ENCODE data around the gene ARID1B. TPM values are rescaled to one million over a fixed set of nuclear protein-coding genes. Genes with fewer than 3 reads are reported as not detected.
"Not testable (repeated sequence)": the region's sequence is repeated elsewhere in the genome, so short reads cannot be mapped to it uniquely, and the experiment has no call there.

The ARID1B gene
- total RNA-seq, 1 experiment from 2014 or later, result 20.9 TPM

DNA sequence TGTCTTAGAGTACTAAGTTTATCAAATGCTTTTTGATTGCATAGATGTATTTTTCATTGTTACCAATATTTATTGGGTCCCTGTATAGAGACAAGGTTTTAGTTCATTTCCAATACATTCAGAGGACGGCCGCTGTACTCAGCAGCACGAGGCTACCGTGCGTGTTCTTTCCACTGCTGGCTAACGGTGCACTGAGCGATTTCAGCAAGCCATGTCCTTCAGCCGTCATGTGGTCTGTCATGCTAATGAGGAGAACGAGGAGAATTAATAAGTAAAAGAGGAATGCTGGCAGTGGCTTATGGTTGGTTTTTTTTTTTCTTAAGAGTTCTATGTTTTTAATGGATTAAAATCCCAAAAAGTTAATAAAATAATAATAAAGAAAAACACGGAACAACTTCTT is 253.6 kb downstream of the ARID1B start:
- Histone ChIP-seq H3K27me3 (ENCODE audit: control insufficient read depth, insufficient read depth, low read length) (no peaks in the 10 kb centered on the region), H3K4me3 (ENCODE audit: insufficient read depth, low read depth, low read length) (no peak overlapping the region), H3K36me3 (replicated peaks; ENCODE audit: control insufficient read depth, insufficient read depth, low read length) (no peaks in the 10 kb centered on the region)
- no peak for DNase-seq

DNA sequence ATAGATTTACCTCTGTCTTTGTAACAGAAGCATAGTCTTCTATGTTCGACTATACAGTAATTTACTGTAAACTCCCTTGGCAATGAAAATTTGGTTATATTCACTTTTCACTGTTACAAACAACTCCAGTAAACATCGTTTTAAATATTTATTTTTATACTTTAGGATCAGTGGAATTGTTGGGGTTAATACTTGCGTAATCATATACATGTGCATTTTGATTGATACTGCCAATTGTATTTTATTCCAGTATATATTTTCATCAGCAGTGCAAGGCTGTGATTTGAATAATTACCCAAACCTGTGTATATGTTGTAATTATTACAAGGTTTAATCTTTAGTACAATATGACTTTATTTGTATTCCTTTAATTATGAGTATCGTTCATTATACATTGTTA is 255.7 kb downstream of the ARID1B start:
- Histone ChIP-seq H3K27me3 (ENCODE audit: control insufficient read depth, insufficient read depth, low read length) (no peaks in the 10 kb centered on the region), H3K36me3 (replicated peaks; ENCODE audit: control insufficient read depth, insufficient read depth, low read length) (no peaks in the 10 kb centered on the region), H3K4me3 (ENCODE audit: insufficient read depth, low read depth, low read length) (no peak overlapping the region)
- no peak for DNase-seq

DNA sequence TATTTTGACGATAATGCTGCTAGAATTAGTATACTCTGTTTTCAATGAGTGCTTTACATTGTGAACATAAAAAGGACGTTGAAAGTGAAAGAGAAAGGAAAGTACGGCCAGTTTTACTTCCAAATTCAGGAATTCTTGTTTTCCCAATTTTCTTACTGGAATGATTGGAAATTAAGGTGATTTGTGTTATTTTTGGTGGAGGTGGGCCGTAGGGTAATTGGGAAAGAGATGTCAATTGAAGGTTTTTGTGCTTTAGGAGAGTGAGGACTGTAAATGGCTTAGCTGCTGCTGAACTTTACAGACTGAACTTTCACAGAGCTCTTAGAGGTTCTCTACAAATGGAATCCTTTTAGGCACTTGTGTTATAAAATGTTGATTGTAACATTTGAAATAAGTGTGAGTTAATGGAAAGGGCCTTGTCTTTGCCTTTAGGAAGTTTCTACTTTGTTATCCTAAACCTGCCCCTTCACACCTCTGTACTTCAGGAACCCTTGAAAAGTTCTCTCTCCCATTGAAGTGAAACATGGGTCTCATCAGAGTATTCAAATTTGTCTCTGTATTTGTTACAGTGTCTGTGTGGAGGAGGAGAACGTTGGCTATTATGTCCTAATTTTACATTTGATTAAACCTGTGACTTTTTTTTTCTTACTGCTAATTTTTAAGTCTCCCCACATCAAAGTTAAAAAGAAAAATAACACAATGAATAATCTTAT is 256.4 kb downstream of the ARID1B start:
- Histone ChIP-seq H3K36me3 (replicated peaks; ENCODE audit: control insufficient read depth, insufficient read depth, low read length) (no peaks in the 10 kb centered on the region), H3K27me3 (ENCODE audit: control insufficient read depth, insufficient read depth, low read length) (no peaks in the 10 kb centered on the region), H3K4me3 (ENCODE audit: insufficient read depth, low read depth, low read length) (no peak overlapping the region)
- DNase-seq, result no peak

DNA sequence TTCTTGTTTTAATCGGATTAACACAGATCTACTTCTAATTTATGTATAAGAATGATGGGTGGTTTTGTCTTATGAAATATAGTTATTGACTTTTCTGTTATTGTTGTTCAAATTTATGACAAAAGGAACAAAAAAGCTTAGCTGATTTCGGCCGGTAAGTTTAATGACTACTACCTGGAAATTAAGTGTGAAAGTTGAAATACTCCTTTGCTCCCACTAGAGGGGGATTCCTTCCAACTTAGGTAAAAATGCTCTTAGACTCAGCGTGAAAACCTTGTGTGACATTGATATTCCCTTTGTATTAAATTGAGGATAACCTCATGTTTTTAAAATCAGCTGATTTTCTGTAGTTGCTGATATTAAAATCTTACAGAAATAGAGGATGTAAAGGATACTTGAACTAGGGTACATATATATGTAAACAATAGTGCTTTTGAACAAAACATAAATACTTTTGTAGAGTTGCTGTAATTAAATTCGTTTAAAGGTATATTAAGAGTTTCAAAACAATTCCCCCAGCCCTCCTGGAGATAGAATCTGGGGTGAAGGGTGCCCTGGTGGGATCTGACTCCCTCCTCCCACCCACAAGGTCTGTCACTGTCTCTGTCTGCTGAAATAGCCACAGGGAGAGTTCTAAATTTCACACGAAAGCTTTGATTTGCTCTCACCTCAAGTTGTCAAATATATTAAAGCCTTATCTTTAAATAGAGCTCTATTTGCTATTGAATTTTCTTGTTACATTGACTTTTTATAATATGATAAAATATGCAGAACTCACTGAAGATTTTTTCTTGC is 257.5 kb downstream of the ARID1B start:
- no peaks in the 10 kb centered on the region for H3K27me3 ChIP-seq (ENCODE audit: control insufficient read depth, insufficient read depth, low read length)
- no peak overlapping the region for H3K4me3 ChIP-seq (ENCODE audit: insufficient read depth, low read depth, low read length)
- DNase-seq, result peak; percentile 52

DNA sequence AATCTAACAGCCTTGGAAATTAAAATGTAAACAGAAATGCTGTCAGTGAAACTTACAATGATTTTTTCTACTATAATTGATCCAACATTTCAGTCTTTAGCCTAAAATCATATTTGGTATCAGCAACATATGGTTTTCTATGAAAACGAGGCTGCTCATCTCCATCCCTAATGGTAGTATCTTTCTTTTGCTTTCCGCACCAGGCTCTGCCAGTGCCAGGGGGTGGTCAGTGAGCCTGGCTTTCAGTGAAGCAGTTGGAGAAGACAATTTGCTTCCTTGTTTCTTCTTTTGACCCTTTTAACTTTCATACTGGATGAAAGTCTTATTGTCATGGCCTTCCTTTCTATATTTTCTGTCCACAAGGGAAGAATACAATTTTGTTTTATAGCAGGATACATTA is 258.4 kb downstream of the ARID1B start:
- Histone ChIP-seq H3K4me3 (ENCODE audit: insufficient read depth, low read depth, low read length) (no peak overlapping the region), H3K36me3 (replicated peaks; ENCODE audit: control insufficient read depth, insufficient read depth, low read length) (no peaks in the 10 kb centered on the region), H3K27me3 (ENCODE audit: control insufficient read depth, insufficient read depth, low read length) (no peaks in the 10 kb centered on the region)
- no peak for DNase-seq

More for the DNA sequence above, 257.5 kb downstream of the ARID1B start:
- no peaks in the 10 kb centered on the region for H3K36me3 ChIP-seq (replicated peaks; ENCODE audit: control insufficient read depth, insufficient read depth, low read length)

DNA sequence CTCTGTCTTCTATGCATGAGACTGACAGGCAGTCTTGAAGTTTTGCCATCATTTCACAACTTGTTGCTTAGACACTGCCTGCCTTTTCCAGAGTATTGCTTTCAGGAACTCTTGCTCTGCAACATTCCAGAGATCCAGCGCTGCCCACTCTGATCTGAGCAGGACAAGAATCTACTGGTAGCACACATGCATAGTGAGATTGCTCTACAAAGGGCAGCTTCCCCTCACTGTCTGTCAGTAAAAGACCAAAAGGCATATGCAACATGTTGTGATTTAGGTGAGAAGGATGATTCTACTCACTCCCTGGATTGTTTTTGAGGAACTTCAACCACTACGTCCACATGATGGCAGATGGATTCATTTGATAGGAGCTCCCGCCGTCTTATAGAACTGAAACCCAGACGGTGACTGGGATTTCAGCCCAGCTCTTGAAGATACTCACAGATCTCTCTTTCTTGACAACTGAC is 259.1 kb downstream of the ARID1B start:
- DNase-seq, result no peak
- Histone ChIP-seq H3K36me3 (replicated peaks; ENCODE audit: control insufficient read depth, insufficient read depth, low read length) (no peaks in the 10 kb centered on the region), H3K4me3 (ENCODE audit: insufficient read depth, low read depth, low read length) (no peak overlapping the region)

DNA sequence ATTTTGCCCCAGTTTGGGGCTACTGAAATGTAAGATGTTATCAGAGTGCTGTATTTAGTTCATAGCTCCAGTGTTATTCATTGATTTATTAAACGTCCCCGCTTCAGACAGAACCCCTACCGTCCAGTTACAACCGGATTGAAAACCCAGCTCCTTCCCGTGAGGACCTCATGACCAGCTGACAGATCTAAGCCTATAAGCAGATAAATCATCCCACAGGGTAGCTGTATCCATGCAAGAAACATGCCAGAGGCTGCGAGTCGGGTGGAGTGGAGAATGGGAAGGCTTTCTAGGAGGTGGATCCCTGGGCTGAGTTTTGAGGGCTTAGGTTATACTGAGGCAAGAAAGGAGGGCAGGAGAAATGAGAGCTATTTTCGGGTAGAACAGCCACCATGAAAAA is 260.0 kb downstream of the ARID1B start:
- DNase-seq, result peak; percentile 37
- Histone ChIP-seq H3K27me3 (ENCODE audit: control insufficient read depth, insufficient read depth, low read length) (no peaks in the 10 kb centered on the region), H3K36me3 (replicated peaks; ENCODE audit: control insufficient read depth, insufficient read depth, low read length) (no peaks in the 10 kb centered on the region), H3K4me3 (ENCODE audit: insufficient read depth, low read depth, low read length) (no peak overlapping the region)

More for the DNA sequence above, 259.1 kb downstream of the ARID1B start:
- H3K27me3 ChIP-seq (ENCODE audit: control insufficient read depth, insufficient read depth, low read length), result no peaks in the 10 kb centered on the region

DNA sequence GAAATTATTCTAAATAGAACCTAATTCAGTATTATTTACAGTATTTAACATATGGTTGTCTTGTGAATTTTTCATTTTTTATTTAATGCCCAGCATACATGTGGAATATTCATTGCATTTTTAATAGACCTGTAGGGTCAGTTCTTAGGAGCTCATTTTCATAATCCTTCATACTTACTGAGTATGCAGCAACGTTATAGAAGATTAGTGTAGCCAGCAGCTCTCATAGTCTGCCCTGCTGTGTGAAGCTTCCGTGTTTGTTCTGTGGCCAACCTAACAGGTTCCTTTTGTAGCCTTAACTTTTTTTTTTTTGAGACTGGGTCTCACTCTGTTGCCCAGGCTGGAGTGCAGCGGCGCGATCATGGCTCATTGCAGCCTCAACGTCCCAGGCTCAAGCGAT is 261.4 kb downstream of the ARID1B start:
- Histone ChIP-seq H3K27me3 (ENCODE audit: control insufficient read depth, insufficient read depth, low read length) (no peaks in the 10 kb centered on the region), H3K36me3 (replicated peaks; ENCODE audit: control insufficient read depth, insufficient read depth, low read length) (no peaks in the 10 kb centered on the region), H3K4me3 (ENCODE audit: insufficient read depth, low read depth, low read length) (no peak overlapping the region)
- no peak for DNase-seq

DNA sequence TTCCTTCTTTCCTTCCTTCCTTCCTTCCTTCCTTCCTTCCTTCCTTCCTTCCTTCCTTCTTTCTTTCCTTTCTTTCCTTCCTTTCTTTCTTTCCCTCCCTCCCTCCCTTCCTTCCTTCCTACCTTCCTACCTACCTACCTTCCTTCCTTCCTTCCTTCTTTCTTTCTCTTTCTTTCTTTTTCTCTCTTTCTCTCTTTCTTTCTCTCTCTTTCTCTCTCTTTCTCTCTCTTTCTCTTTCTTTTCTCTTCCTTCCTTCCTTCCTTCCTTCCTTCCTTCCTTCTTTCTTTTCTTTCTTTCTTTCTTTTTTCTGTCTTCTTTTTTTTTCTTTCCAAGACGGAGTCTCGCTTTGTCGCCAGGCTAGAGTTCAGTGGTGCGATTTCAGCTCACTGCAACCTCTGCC is 262.5 kb downstream of the ARID1B start:
- not testable (repeated sequence) for DNase-seq; H3K4me3 ChIP-seq (ENCODE audit: insufficient read depth, low read depth, low read length); H3K27me3 ChIP-seq (ENCODE audit: control insufficient read depth, insufficient read depth, low read length); H3K36me3 ChIP-seq (replicated peaks; ENCODE audit: control insufficient read depth, insufficient read depth, low read length)

DNA sequence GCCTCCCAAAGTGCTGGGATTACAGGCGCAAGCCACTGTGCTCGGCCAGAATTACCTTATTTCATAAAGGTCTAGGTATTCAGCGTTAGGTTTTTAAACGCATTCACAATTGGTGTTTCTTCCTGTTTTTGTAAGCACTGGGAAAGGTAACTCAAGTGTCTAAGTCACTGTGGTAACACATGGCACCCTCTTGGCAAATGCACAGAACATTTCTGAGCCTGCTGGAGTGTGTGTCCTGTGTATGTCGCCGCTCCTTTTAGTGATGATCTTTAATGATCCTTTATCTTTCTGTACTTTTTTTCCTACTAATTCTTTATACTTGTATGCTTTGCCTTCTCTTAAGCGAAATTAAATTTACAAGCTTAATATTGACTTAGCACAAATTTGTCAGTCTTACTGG is 263.0 kb downstream of the ARID1B start:
- Histone ChIP-seq H3K27me3 (ENCODE audit: control insufficient read depth, insufficient read depth, low read length) (no peaks in the 10 kb centered on the region), H3K4me3 (ENCODE audit: insufficient read depth, low read depth, low read length) (no peak overlapping the region), H3K36me3 (replicated peaks; ENCODE audit: control insufficient read depth, insufficient read depth, low read length) (no peaks in the 10 kb centered on the region)
- DNase-seq, result no peak

DNA sequence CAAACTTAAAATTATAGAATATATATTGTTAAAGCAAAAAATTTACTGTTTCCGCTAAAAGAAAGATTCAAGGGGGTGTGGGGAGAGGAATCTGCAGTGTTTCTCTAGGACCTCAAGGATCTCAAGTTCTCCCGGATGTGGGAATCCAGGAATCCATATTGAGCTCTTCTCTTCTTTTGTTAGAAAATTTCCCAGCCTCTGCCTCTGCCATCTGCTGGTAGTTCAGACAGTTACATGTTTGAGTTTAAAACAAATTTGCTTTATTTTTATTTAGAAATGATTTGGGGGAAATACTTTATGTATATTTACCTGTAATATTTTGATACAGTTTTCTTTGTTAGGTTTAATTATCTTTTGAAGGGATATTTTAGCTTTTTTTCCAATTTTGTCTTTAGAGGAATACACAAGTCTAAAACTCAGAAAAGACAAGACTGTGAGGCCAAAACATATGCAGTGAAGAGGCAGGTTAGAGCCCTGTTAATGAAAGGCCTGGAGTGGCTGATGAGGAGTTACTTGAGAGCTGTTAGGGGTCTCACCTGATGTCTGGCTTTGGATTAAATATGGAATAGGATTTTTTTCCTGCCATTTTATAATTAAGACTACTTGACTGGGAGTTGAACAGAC is 268.8 kb downstream of the ARID1B start:
- DNase-seq, result peak; percentile 27
- Histone ChIP-seq H3K27me3 (ENCODE audit: control insufficient read depth, insufficient read depth, low read length) (no peaks in the 10 kb centered on the region), H3K36me3 (replicated peaks; ENCODE audit: control insufficient read depth, insufficient read depth, low read length) (no peaks in the 10 kb centered on the region), H3K4me3 (ENCODE audit: insufficient read depth, low read depth, low read length) (no peak overlapping the region)

DNA sequence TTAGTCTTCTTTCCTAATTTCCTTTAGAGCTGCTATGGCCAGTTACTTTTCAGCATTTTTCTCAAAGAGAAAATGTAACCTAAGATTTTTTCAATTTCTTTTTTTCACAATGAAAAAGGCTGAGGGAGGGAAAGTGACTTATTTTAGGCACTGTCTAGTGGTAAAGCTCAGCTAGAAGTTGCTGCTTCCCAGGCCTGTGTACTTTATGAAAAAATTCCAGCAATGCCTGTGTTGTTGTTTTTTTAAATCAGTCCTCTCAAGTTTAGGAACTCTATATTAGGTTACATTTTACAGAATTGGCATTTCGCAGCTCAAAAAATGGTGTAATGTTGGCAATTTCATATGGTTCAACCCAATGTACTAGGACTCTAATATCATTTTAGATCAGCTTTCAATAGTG is 269.6 kb downstream of the ARID1B start:
- DNase-seq, result no peak
- Histone ChIP-seq H3K36me3 (replicated peaks; ENCODE audit: control insufficient read depth, insufficient read depth, low read length) (no peaks in the 10 kb centered on the region), H3K27me3 (ENCODE audit: control insufficient read depth, insufficient read depth, low read length) (no peaks in the 10 kb centered on the region), H3K4me3 (ENCODE audit: insufficient read depth, low read depth, low read length) (no peak overlapping the region)

DNA sequence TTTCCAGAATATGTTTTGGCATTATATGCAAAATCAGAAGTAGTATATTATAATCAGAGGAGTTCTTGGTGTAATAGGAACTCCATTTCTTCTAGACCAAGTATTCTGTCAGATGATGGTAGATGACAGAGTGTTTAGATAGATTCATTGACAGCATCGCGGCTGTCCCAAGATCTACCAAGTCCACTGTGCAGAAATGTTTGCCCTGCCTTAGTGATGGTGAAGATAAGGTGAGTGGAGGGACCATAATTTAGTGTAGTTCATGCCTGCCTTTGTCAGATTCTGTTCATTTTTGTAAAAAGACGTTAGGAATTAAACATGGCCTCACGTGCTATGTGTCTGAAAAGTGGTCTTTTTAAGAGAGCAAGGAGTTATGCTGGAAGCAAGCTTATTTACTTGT is 270.1 kb downstream of the ARID1B start:
- no peak for DNase-seq
- no peaks in the 10 kb centered on the region for H3K36me3 ChIP-seq (replicated peaks; ENCODE audit: control insufficient read depth, insufficient read depth, low read length)
- H3K27me3 ChIP-seq (ENCODE audit: control insufficient read depth, insufficient read depth, low read length), result no peaks in the 10 kb centered on the region
- H3K4me3 ChIP-seq (ENCODE audit: insufficient read depth, low read depth, low read length), result no peak overlapping the region

DNA sequence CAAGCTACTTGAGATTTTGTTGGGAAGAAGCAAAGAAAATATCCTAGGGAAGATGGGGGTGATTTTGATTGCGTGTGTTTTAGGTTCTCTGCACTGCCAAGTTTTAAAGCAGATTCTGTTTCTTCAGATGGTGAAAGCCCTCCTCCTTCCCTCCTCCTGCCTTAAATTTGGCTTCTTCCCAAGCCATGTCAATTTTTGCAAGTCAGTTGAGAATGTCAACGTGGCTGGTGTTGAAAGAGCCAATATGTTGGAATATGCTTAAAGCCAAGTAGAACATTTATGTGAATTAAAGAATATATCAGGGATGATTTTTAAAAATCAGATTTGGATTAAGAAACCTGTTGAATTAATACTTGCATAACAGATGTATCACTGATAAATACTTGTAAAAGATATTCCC is 270.8 kb downstream of the ARID1B start:
- H3K4me3 ChIP-seq (ENCODE audit: insufficient read depth, low read depth, low read length), result no peak overlapping the region
- H3K27me3 ChIP-seq (ENCODE audit: control insufficient read depth, insufficient read depth, low read length), result no peaks in the 10 kb centered on the region
- no peak for DNase-seq
- no peaks in the 10 kb centered on the region for H3K36me3 ChIP-seq (replicated peaks; ENCODE audit: control insufficient read depth, insufficient read depth, low read length)

DNA sequence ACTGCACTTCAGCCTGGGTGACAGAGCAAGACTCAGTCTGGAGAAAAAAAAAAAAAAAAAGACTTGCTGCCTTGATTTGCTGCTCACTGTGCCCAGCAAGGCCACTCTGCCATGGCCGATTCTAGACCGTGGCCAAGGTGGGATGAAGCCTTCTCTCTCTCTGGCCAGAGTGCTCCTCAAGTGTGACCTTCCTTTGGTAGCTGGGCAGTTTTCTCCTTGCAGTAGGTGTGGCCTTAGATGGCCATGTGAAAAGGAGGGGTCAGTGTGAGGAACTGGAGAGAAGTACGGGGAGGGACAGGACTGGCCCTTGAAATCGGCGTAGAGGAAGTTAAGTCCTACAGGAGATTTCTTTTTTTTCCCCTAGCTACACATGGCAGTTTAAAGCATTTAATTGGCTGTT is 272.0 kb downstream of the ARID1B start:
- no peak for DNase-seq
- no peaks in the 10 kb centered on the region for H3K36me3 ChIP-seq (replicated peaks; ENCODE audit: control insufficient read depth, insufficient read depth, low read length)
- H3K4me3 ChIP-seq (ENCODE audit: insufficient read depth, low read depth, low read length), result no peak overlapping the region
- H3K27me3 ChIP-seq (ENCODE audit: control insufficient read depth, insufficient read depth, low read length), result no peaks in the 10 kb centered on the region
